Kidney (tissue), 14 donors: ENCODE measurements around the gene CMTM2. TPM values are rescaled to one million over a fixed set of nuclear protein-coding genes. Genes with fewer than 3 reads are reported as not detected.

Source experiments
- DNase-seq, 5 donors: peaks; one replicate each; pipeline ENCODE4 v3.0.0-alpha.2; 2013 to 2020
- FAIRE-seq: peaks from 2 replicates; lab custom pipeline; 2012; peaks lifted over from hg19 to GRCh38; lab: Jason Lieb, UNC
- H3K27ac ChIP-seq, 2 donors: one replicate each; pipeline ENCODE4 v1.7.0; 2013; ENCODE audit warnings: low read depth in 2 of 2, low read length in 2 of 2, inconsistent platforms in 1 of 2
- H3K27me3 ChIP-seq: one replicate; pipeline ENCODE4 v1.7.1; 2013; ENCODE audit warnings: low read length, inconsistent platforms; ENCODE audit not compliant: control insufficient read depth, insufficient read depth
- H3K36me3 ChIP-seq, 3 donors: one replicate each; pipeline versions ENCODE4 v1.7.0 to v1.7.1; 2013; ENCODE audit warnings: low read length in 3 of 3, control low read depth in 1 of 3, inconsistent platforms in 1 of 3; ENCODE audit not compliant: insufficient read depth in 3 of 3, control insufficient read depth in 2 of 3
- H3K4me1 ChIP-seq, 3 donors: one replicate each; pipeline versions ENCODE4 v1.7.0 to v1.7.1; 2013; ENCODE audit warnings: low read length in 3 of 3, inconsistent platforms in 1 of 3, low read depth in 1 of 3; ENCODE audit not compliant: control insufficient read depth in 2 of 3, insufficient read depth in 2 of 3
- H3K4me3 ChIP-seq, 3 donors: one replicate each; pipeline versions ENCODE4 v1.7.0 to v1.8.1; 2013; ENCODE audit warnings: low read length in 3 of 3, control low read depth in 1 of 3, inconsistent platforms in 1 of 3
- H3K9ac ChIP-seq, 3 donors: one replicate each; pipeline versions ENCODE4 v1.7.0 to v1.7.1; 2013; ENCODE audit warnings: low read length in 3 of 3, control low read depth in 1 of 3, inconsistent platforms in 1 of 3
- H3K9me3 ChIP-seq, 3 donors: one replicate each; pipeline versions ENCODE4 v1.7.0 to v1.7.1; 2013; ENCODE audit warnings: low read length in 3 of 3, control low read depth in 1 of 3, inconsistent platforms in 1 of 3; ENCODE audit not compliant: control insufficient read depth in 2 of 3, insufficient read depth in 1 of 3
- intact Hi-C: fragments of 100-400 bp; cut with DNase I; formaldehyde crosslinking; loops from one replicate; pipeline ENCODE4 v1.11.1; 2022
- polyA plus RNA-seq: library from polyadenylated mRNA; stranded (reverse); fragments of 350-450 nt; fragmentation: Illumina TruSeq; extraction: RNeasy Lipid Tissue Mini Kit (QIAGEN cat#74804); gene quantifications from one replicate; pipeline ENCODE4 v1.2.3, GENCODE V29; 2014; ENCODE audit warnings: low read depth, low replicate concordance; ENCODE audit not compliant: insufficient read depth
- total RNA-seq: library from RNA; stranded (reverse); fragmentation: NEBNext Ultra II Directional; extraction: Animal tissue kit (Norgen Biotek cat#: 25700); gene quantifications from one replicate; pipeline ENCODE4 v1.2.1, GENCODE V29; 2021
- TF ChIP-seq, protein P1 (sequence below): IDR thresholded peaks from 3 replicates; pipeline ENCODE4 v1.5.1; 2012; ENCODE audit warnings: mild to moderate bottlenecking, moderate library complexity, borderline replicate concordance; ENCODE audit not compliant: insufficient read depth; ENCODE audit errors: extremely low read depth
- donor health status: control.
- donor health status: control.
- donor health status: control.
- donor health status: control.
- donor health status: control.
- donor health status: DM: yes; HTN: yes; CAD: no.
- donor health status: Normal renal cell carcinoma (clear cell type).

The CMTM2 gene
- total and polyA plus RNA-seq, 2 donors from 2014 or later, result 0.25 TPM; not detected in 1

GRCh38 chr16:66553223-66553622, 26.0 kb upstream of the CMTM2 start:
- DNase-seq (peak in 1 of 5 donors; percentile 31), FAIRE-seq (no peak)
- TF ChIP-seq, protein P1, sequence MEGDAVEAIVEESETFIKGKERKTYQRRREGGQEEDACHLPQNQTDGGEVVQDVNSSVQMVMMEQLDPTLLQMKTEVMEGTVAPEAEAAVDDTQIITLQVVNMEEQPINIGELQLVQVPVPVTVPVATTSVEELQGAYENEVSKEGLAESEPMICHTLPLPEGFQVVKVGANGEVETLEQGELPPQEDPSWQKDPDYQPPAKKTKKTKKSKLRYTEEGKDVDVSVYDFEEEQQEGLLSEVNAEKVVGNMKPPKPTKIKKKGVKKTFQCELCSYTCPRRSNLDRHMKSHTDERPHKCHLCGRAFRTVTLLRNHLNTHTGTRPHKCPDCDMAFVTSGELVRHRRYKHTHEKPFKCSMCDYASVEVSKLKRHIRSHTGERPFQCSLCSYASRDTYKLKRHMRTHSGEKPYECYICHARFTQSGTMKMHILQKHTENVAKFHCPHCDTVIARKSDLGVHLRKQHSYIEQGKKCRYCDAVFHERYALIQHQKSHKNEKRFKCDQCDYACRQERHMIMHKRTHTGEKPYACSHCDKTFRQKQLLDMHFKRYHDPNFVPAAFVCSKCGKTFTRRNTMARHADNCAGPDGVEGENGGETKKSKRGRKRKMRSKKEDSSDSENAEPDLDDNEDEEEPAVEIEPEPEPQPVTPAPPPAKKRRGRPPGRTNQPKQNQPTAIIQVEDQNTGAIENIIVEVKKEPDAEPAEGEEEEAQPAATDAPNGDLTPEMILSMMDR, result no peak
- no peak overlapping the region for H3K27ac ChIP-seq
- no peaks in the 10 kb centered on the region for H3K9me3 ChIP-seq
- H3K27me3 ChIP-seq, result no peaks in the 10 kb centered on the region
- H3K4me1 ChIP-seq, result peaks cover 0 to 22% (median 16%) of the 10 kb centered on the region in 3 donors
- peak overlapping the region in 1 of 3 donors; percentile 1 for H3K9ac ChIP-seq
- peak overlapping the region; percentile 88 to 95 (median 88) for H3K4me3 ChIP-seq
- H3K36me3 ChIP-seq, result no peaks in the 10 kb centered on the region
- intact Hi-C loops, result no loop called here

DNA sequence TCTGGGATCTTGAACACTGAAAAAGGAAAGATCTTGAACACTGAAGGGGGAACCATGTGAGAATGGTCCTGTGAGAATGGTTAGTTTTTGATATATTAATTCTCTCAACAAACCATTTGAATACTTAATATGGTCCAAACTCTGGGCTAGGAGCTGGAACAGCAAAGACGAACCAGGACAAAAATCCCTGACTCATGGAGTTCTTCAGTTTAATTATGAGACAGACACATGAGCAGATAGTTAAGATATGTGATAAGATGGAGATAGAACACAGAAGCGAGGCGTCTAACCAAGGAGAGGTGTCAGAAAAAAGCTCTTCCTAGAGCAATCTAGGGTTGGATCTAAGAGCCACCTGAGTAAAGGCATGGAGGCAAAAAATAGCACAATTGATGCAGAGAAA, 25.2 kb upstream of the CMTM2 start:
- no peaks in the 10 kb centered on the region for H3K36me3 ChIP-seq
- H3K4me3 ChIP-seq, result peak overlapping the region in 1 of 3 donors; percentile 22
- intact Hi-C loops, result no loop called here
- no peak for FAIRE-seq
- H3K4me1 ChIP-seq, result peaks cover 0 to 21% (median 16%) of the 10 kb centered on the region in 3 donors
- H3K27me3 ChIP-seq, result no peaks in the 10 kb centered on the region
- no peak for DNase-seq
- no peak overlapping the region for H3K27ac ChIP-seq
- H3K9ac ChIP-seq, result no peak overlapping the region
- TF ChIP-seq, protein P1, result no peak
- H3K9me3 ChIP-seq, result no peaks in the 10 kb centered on the region

GRCh38 chr16:66554495-66554894, 24.8 kb upstream of the CMTM2 start:
- H3K4me1 ChIP-seq, result peaks cover 0 to 19% (median 16%) of the 10 kb centered on the region in 3 donors
- intact Hi-C loops, result no loop called here
- TF ChIP-seq, protein P1, result no peak

DNA sequence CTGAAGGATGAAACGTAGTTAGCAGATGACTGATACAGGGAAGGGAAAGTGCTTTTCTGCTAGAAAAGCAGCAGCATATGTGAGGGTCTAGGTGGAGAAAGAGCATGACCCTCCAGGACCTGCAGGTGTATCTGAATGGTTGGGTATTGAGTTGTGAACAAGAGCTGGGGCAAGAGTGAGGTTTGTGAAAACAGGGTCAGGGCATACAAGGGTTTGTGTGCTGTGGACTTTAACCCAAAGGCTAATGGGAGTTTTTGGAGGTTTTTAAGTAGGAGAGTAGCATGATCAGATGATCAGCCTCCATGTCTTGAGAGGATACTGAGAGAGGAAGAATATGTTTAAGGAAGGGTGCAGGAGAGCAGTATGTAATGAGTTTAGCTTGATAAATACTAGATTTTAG, 19.2 kb upstream of the CMTM2 start:
- H3K9me3 ChIP-seq, result no peaks in the 10 kb centered on the region
- no peak overlapping the region for H3K9ac ChIP-seq
- H3K36me3 ChIP-seq, result peaks cover 3 to 9% (median 3%) of the 10 kb centered on the region in 3 donors
- TF ChIP-seq, protein P1, result no peak
- H3K27ac ChIP-seq, result no peak overlapping the region
- H3K4me1 ChIP-seq, result no peaks in the 10 kb centered on the region
- intact Hi-C loops, result no loop called here
- H3K4me3 ChIP-seq, result no peak overlapping the region
- FAIRE-seq (no peak), DNase-seq (no peak)
- no peaks in the 10 kb centered on the region for H3K27me3 ChIP-seq

More at GRCh38 chr16:66554495-66554894, 24.8 kb upstream of the CMTM2 start:
- Histone ChIP-seq H3K27ac (no peak overlapping the region), H3K9ac (no peak overlapping the region), H3K36me3 (no peaks in the 10 kb centered on the region), H3K9me3 (no peaks in the 10 kb centered on the region), H3K4me3 (no peak overlapping the region), H3K27me3 (no peaks in the 10 kb centered on the region)
- DNase-seq, result no peak
- no peak for FAIRE-seq
